Measurements from ENCODE around the gene POM121L12.

POM121L12 gene

DNA sequence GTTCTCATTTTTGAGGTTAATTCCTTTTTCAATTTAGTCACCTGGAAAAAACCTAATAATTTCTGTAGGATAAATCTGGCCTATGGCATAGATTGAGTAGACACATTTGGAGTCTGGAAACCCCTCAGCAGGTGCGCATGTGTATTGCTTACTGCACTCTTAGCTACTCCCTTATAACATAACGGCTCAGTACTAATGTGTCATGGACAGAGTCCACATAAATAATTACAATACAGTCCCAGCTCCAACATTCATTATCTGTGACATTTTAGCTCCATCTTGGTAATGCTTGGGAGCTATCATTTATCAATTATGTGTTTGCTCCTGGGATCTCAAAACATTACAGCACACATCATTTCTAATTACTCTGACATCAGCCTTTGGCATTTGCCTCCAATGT, 33.2 kb downstream of the POM121L12 start:
- Mint-ChIP-seq H3K27ac (no peak overlapping the region), H3K4me1 (no peaks in the 10 kb centered on the region), H3K4me3 (no peak overlapping the region), H3K9me3 (peaks cover 13% of the 10 kb centered on the region), H3K36me3 (no peaks in the 10 kb centered on the region), H3K27me3 (no peaks in the 10 kb centered on the region)

DNA sequence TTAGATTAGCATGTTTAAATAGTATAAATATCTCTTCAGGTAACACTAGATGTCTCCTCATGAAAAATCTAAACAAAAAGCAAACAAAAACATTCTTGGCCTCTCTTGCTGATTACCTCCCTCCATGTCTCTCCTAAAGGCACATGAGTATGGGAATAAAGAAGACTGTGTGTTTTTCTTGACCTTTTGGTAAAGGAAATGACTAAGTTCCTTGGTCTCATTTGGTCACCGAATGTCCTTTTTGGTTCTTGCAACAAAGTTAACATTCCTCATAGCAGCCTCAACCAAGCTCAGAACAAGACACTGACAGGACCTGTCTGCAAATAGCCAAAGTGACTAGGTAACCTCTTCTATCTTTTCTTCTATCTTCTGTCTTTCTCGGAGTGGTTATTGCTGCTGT, 35.5 kb downstream of the POM121L12 start:
- Mint-ChIP-seq H3K27ac (no peak overlapping the region), H3K4me1 (no peaks in the 10 kb centered on the region), H3K36me3 (no peaks in the 10 kb centered on the region), H3K4me3 (no peak overlapping the region), H3K27me3 (no peaks in the 10 kb centered on the region), H3K9me3 (peaks cover 17% of the 10 kb centered on the region)
